ENCODE results near the gene AKTIP.
"Not testable (repeated sequence)": the region's sequence is repeated elsewhere in the genome, so short reads cannot be mapped to it uniquely, and the experiment has no call there.

AKTIP gene

DNA sequence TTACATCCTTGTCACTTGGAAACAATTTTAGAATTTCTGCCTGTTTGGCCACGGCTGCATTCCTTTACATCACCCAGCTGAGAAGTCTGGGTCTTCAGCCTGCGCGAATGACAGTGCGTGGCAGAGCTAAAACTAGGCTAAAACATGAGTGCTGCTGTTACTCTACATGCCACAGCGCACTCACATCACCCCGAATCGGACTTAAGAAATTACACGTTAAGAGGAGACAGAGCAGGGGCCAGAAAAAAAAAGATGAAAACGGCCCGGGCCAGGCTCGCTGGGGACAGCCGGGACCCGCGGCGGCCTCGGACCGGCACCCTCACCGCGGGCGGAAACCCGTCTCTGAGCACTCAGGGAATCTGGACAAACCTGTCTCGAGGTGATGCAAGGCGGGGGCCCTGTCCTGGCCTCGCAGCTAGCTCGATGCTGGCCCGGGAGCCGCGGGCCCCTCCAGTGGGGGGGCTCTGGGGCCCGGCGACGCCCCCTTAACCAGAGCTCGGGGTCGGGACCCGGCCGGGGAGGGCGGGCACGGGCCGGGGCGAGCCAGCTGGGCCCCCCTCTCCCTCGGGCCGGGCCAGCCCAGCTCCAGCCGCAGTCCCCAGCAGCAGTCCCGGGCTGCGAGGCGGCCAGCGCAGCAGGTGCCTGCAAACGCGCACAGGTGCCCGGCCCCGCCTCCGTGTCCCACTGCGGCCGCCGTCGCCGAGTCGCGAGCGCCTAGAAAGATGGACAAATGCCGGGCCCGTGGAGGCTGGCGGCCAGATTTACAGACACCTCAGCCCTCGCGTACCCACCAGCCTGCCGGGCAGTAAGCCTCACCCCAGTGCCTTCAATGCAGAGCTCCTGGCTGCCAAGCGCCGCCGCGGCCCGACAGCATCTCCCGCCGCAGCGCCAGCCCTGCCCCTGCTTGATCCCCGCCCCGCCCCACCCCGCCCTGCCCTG is at the start of gene AKTIP:
Gene AKTIP (minus strand): TSS at position 879 of the 939 bp plus-strand sequence. CDS start 2,950 bp downstream, outside the sequence.
- no peak for DNase-seq (ENCODE audit: low read depth in 2 of 2)

- peak in 1 of 2 donors; percentile 9 for DNase-seq (ENCODE audit: low read depth in 2 of 2)
Observed at GRCh38 chr16:53549970-53550690, 47.1 kb upstream of the AKTIP start.

DNA sequence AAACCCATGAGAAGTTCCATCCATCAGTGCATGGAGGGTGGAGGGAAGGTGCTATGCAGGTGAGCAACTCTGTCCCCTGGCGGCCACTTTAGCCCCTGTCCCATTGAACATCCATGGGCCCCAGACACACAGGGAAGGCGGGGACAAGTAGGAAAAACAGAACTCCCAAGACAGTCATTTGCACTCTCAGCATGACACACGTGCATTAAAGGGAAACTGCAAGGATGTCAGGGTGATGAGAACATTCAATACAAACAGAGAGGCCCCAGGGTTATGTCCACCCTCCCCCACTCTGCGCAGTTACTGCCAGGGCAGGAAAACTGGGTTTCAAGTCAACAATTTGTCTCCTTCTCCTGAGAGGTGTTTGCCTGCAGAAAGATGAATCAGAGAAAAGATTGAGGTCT is 44.0 kb upstream of the AKTIP start:
- no peak for DNase-seq (ENCODE audit: low read depth in 2 of 2)

DNA sequence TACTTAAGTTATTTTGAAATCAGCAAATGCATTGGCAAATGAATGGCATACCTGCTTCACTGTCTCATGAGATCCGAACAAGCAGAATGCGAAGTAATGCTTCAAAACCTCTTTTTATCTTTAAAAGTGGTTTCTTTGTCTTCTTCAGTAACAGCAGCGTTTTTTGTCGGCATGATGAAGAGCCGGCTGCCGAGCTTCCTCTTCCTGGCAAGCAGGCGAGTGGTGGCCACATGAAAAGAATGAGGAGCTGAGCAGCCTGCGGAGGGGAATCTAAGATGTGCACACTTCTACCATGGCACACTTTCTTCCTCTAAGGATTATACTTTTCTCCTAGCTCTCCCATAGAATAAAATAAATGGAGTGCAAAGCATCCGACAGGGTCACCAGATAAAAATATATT is 42.4 kb upstream of the AKTIP start:
- DNase-seq (ENCODE audit: low read depth in 2 of 2): peak in 1 of 2 donors; percentile 9

- DNase-seq (ENCODE audit: low read depth in 2 of 2): no peak
Observed at GRCh38 chr16:53542283-53542682, 39.3 kb upstream of the AKTIP start.

DNA sequence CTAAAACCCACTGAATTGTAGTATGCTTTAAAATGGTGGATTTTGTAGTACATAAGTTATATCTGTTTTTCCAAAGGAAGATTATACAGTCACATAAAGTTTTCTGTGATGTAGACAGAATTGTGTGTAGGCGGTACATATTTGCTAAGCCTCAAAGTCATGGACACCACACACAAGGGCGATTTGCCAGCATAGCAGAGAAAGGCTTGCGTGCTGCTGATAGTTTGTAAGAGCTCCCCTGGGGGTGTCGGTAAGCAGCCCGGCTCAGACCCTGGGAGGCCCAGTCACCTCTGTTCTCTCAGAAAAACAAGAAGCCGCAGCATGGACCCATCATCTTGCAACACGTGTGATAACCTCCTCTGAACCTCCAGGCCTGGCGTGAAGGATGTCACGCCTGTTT is 38.3 kb upstream of the AKTIP start:
- no peak for DNase-seq (ENCODE audit: low read depth in 2 of 2)

DNA sequence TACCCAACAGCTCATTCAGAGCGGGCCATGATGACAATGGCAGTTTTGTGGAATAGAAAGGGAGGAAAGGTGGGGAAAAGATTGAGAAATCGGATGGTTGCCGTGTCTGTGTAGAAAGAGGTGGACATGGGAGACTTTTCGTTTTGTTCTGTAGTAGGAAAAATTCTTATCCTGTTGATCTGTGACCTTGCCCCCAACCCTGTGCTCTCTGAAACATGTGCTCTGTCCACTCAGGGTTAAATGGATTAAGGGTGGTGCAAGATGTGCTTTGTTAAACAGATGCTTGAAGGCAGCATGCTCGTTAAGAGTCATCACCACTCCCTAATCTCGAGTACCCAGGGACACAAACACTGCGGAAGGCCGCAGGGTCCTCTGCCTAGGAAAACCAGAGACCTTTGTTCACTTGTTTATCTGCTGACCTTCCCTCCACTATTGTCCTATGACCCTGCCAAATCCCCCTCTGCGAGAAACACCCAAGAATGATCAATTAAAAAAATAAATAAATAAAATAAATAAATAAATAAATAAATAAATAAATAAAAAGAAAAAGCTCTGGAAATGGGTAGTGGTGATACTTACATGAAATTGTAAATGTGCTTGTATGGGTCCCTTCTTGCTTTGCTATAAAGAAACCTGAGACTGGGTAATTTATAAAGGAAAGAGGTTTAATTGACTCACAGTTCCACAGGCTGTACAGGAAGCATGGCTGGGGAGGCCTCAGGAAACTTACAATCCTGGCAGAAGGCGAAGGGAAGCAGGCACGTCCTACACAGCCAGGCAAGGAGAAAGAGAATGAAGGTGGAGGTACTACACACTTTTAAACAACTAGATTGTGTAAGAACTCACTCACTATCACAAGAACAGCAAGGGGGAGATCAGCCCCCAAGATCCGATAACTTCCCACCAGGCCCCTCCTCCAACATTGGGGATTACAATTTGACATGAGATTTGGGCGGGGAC is 37.0 kb upstream of the AKTIP start:
- DNase-seq (ENCODE audit: low read depth in 2 of 2): not testable (repeated sequence)

DNA sequence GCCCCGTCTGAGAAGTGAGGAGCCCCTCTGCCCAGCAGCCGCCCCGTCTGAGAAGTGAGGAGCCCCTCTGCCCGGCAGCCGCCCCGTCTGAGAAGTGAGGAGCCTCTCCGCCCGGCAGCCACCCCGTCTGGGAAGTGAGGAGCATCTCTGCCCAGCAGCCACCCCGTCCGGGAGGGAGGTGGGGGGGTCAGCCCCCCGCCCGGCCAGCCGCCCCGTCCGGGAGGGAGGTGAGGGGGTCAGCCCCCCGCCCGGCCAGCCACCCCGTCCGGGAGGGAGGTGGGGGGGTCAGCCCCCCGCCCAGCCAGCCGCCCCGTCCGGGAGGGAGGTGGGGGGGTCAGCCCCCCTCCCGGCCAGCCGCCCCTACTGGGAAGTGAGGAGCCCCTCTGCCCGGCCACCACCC is 36.3 kb upstream of the AKTIP start:
- not testable (repeated sequence) for DNase-seq (ENCODE audit: low read depth in 2 of 2)

GRCh38 chr16:53537626-53538025 is 34.6 kb upstream of the AKTIP start:
- no peak for DNase-seq (ENCODE audit: low read depth in 2 of 2)

DNA sequence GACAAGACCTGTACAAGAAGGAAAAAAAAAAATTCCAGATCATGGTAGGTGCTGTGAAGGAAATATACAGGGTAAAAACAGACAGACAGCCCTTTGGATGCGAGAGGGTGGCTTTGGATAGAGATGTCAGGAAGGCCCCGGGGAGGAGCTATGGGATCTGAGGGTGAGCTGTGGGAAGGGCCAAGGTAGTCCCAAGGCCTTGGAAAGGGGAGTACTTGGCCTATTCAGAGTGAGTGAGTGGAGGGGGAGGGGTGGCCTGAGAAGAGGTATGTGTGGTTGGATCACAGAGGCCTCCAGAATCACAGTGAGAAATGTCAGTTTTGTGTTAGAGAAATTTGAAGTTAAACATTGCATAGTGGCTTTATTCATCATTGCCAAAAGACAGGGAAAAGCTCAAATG is 31.2 kb upstream of the AKTIP start:
- no peak for DNase-seq (ENCODE audit: low read depth in 2 of 2)

DNA sequence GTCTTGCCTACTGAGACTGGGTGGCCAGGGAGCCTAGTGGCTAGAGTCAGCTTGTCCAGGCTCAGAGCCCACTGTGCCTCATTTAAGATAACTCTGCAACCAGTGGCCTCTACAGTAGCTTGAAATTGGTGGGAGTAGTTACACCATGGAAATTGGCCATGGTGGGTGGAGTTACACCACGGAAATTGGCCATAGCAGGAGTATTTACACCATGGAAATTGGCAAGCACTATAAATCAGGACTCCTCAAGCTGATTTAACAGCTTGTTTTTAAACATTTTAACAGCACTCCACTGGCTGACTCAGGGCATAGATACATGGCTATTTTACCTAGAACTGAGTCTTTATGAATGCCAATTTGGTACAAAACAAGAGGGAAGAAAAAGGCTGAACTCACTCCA is 27.7 kb upstream of the AKTIP start:
- DNase-seq (ENCODE audit: low read depth in 2 of 2): no peak

DNA sequence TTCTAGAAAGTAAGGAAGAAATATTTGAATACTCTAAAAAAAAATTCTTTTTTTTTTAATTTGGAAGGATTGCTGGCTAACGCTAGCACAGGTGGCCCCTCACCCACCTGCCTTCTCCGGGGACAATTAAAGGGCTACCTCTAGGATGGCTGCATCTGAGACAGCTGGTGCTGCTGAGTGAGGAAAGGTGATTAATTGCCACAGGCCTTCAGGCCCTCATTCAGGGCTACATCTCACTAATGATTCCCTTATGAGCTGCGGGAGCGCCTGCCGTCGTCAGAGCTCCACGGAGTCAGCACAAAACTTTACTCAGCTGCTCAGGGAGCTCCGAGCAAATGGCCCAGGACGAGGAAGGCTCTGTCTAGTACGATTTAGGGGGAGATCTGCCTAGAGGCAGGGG is 27.0 kb upstream of the AKTIP start:
- DNase-seq (ENCODE audit: low read depth in 2 of 2): no peak

DNA sequence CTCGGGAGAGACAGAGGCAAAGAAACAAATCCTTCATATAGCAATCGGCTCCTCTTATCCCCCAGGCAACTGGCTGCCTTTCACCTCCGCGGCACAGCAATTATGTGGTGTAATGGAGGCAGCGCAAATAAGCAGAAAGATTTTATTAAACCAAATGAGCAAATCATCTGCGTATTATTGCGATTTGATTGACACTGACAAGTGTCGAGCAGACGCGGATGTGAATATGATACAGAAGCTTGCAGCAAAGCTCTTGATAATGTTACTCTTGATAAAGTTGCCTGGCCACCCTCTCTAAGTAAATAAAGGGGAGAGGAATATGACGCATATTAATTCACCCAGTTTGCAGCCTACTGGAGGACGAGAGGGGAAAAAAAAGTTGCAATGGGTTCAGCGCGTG is 26.5 kb upstream of the AKTIP start:
- no peak for DNase-seq (ENCODE audit: low read depth in 2 of 2)

GRCh38 chr16:53528797-53529196 is 25.8 kb upstream of the AKTIP start:
- DNase-seq (ENCODE audit: low read depth in 2 of 2): no peak

GRCh38 chr16:53523971-53524548 is 21.1 kb upstream of the AKTIP start:
- no peak for DNase-seq (ENCODE audit: low read depth in 2 of 2)

DNA sequence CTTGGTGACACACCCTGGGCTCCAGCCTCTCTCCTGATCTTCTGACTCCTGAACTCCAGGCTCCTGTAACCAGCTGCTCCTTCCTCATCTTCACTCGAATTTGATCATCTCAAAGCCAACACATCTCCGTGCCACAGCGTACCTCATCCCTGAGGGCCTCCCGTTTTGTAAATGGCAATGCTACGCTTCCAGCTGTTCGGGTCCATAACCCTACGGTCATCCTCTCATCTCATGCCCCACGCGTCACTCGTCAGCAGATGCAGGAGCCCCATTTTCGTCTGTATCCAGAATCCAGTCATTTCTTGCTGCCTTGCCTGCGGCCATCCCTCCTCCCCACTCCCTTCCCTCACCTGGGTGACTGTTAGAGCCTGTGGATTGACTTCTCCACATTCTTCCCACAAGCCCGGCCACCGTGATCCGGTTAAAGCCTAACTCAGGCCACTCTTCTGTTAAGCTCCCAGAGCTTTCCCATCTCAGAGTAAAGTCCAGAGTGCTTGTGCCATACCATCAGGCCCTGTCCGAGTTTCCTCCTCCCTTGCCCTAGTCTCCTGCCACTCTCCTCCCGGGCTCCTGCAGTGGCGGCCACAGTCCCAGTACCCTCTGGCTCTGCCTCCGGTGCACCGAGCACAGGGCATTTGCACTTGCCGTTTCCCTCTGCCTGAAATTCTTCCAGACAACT is 20.3 kb upstream of the AKTIP start:
- DNase-seq (ENCODE audit: low read depth in 2 of 2): no peak

DNA sequence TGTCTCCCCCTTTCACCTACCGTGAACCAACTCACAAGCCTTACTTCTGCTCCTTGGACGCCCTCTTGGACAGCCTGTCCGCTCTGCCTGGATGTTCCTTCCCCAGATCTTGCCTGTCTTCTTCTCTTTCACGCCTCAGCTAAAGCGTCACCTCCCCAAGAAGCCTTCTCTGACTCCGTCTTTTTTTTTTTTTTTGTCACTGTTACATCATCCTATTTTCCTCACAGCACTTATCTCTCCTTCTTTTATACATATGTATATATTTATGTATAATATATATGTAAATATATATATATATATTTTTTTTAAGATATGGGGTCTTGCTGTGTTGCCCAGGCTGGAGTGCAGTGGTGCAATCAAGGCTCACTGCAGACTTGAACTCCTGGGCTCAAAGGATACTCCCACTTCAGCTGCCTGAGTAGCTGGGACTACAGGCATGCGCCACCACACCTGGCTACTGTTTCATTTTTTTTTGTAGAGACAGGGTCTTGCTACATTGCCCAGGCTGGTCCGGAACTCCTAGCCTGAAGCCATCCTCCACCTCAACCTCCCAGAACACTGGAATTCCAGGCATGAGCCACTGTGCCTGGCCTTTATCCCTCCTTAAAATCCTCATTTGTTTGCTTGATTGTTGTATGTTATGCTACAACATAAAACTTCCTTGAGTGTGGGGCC is 16.5 kb upstream of the AKTIP start:
- DNase-seq (ENCODE audit: low read depth in 2 of 2): no peak

- peak; percentile 52 to 66 for DNase-seq (ENCODE audit: low read depth in 2 of 2)
Observed at GRCh38 chr16:53518550-53519416, 15.8 kb upstream of the AKTIP start.

GRCh38 chr16:53517851-53518250 is 14.8 kb upstream of the AKTIP start:
- DNase-seq (ENCODE audit: low read depth in 2 of 2): no peak
